ENCODE measurements around the gene DRICH1. TPM values are rescaled to one million over a fixed set of nuclear protein-coding genes. Genes with fewer than 3 reads are reported as not detected.
"Not testable (repeated sequence)": the region's sequence is repeated elsewhere in the genome, so short reads cannot be mapped to it uniquely, and the experiment has no call there.

The DRICH1 gene
- total RNA-seq, 1 experiment from 2014 or later: not detected

GRCh38 chr22:23622634-23623033, 9.5 kb downstream of the DRICH1 start:
- Histone ChIP-seq H3K27ac (ENCODE audit: low read length) (no peak overlapping the region), H3K27me3 (ENCODE audit: control insufficient read depth, insufficient read depth, low read length) (no peaks in the 10 kb centered on the region), H3K9me3 (ENCODE audit: control insufficient read depth, insufficient read depth, low read depth, low read length) (no peaks in the 10 kb centered on the region), H3K4me1 (ENCODE audit: control insufficient read depth, insufficient read depth, low read length) (no peaks in the 10 kb centered on the region), H3K36me3 (ENCODE audit: control insufficient read depth, insufficient read depth, low read length) (no peaks in the 10 kb centered on the region), H3K4me3 (ENCODE audit: low read depth in 2 of 2, low read length in 2 of 2) (no peak overlapping the region)
- intact Hi-C loops (cut with micrococcal nuclease; ENCODE audit: unreplicated experiment) (loop anchor here (10.0 kb wide), 1 partner anchor 222 kb away; no protein-coding TSS in a partner anchor), in situ Hi-C loops (cut with HindIII; ENCODE audit: low pct_unique_long_range_greater_than_20kb, low sequenced_read_pairs) (no loop called here)
- ChIA-PET CTCF (no interaction called here), POLR2A (no interaction called here)
- DNase-seq (ENCODE audit: low read depth, low spot score): no peak
- TF ChIP-seq SIN3A (IDR thresholded peaks at IDR 0.05; ENCODE audit: borderline replicate concordance, insufficient read depth, low read depth, low read length) (no peak), TCF7L2 (IDR thresholded peaks at IDR 0.05; ENCODE audit: low read depth, low read length) (no peak), POLR2AphosphoS5 (IDR thresholded peaks at IDR 0.05; ENCODE audit: low read depth, low read length) (no peak)
- TF ChIP-seq, protein P1, sequence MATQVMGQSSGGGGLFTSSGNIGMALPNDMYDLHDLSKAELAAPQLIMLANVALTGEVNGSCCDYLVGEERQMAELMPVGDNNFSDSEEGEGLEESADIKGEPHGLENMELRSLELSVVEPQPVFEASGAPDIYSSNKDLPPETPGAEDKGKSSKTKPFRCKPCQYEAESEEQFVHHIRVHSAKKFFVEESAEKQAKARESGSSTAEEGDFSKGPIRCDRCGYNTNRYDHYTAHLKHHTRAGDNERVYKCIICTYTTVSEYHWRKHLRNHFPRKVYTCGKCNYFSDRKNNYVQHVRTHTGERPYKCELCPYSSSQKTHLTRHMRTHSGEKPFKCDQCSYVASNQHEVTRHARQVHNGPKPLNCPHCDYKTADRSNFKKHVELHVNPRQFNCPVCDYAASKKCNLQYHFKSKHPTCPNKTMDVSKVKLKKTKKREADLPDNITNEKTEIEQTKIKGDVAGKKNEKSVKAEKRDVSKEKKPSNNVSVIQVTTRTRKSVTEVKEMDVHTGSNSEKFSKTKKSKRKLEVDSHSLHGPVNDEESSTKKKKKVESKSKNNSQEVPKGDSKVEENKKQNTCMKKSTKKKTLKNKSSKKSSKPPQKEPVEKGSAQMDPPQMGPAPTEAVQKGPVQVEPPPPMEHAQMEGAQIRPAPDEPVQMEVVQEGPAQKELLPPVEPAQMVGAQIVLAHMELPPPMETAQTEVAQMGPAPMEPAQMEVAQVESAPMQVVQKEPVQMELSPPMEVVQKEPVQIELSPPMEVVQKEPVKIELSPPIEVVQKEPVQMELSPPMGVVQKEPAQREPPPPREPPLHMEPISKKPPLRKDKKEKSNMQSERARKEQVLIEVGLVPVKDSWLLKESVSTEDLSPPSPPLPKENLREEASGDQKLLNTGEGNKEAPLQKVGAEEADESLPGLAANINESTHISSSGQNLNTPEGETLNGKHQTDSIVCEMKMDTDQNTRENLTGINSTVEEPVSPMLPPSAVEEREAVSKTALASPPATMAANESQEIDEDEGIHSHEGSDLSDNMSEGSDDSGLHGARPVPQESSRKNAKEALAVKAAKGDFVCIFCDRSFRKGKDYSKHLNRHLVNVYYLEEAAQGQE (IDR thresholded peaks at IDR 0.05; ENCODE audit: insufficient read depth in 1 of 2, low read depth in 2 of 2, low read length in 1 of 2): no peak
- TF ChIP-seq, protein P2, sequence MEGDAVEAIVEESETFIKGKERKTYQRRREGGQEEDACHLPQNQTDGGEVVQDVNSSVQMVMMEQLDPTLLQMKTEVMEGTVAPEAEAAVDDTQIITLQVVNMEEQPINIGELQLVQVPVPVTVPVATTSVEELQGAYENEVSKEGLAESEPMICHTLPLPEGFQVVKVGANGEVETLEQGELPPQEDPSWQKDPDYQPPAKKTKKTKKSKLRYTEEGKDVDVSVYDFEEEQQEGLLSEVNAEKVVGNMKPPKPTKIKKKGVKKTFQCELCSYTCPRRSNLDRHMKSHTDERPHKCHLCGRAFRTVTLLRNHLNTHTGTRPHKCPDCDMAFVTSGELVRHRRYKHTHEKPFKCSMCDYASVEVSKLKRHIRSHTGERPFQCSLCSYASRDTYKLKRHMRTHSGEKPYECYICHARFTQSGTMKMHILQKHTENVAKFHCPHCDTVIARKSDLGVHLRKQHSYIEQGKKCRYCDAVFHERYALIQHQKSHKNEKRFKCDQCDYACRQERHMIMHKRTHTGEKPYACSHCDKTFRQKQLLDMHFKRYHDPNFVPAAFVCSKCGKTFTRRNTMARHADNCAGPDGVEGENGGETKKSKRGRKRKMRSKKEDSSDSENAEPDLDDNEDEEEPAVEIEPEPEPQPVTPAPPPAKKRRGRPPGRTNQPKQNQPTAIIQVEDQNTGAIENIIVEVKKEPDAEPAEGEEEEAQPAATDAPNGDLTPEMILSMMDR (IDR thresholded peaks at IDR 0.05): no peak
- ATAC-seq: no peak
- no TSS peak for BruUV-seq (replicated peaks)

GRCh38 chr22:23621916-23622315, 10.2 kb downstream of the DRICH1 start:
- CTCF ChIA-PET: interaction anchor here (0.6 kb wide), 1 partner anchor 147 kb away, joined by 5 read pairs; no protein-coding TSS in a partner anchor
- ATAC-seq: not testable (repeated sequence)

DNA sequence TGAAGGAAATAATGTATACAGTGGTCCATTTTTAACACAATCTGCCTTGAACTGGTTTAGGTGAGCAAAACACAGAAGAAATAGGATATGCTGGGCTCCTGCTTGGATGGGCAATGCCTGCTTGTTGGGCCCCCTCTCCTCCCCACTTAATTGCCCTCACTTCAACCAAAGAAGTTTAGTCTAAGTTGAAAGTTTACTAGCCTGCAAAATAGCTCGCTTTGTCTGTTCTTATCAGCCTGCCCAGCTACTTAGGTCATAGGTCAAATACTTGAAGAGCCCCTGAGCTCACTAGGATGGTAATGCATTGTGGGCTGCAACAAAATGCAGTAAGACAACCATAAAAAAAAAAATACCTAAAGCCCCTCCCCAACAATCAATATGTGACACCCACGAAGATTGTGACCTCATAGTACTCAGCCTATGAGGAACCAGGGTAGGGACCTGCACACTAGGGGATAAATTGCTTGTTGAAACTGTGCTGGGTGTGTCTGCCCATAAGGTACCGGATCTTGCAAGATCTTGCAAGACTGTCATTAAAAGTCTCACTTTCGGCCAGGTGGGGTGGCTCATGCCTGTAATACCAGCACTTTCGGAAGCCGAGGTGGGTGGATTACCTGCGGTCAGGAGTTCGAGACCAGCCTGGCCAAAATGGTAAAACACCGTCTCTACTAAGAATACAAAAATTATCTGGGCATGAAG, 10.9 kb downstream of the DRICH1 start:
- no peaks in the 10 kb centered on the region for H3K9me3 ChIP-seq (ENCODE audit: control insufficient read depth, insufficient read depth, low read depth, low read length)
- H3K27me3 ChIP-seq (ENCODE audit: control insufficient read depth, insufficient read depth, low read length): no peaks in the 10 kb centered on the region
- TF ChIP-seq TCF7L2 (IDR thresholded peaks at IDR 0.05; ENCODE audit: low read depth, low read length) (no peak), POLR2AphosphoS5 (IDR thresholded peaks at IDR 0.05; ENCODE audit: low read depth, low read length) (no peak), SIN3A (IDR thresholded peaks at IDR 0.05; ENCODE audit: borderline replicate concordance, insufficient read depth, low read depth, low read length) (no peak)
- TF ChIP-seq, protein P1 (IDR thresholded peaks at IDR 0.05; ENCODE audit: insufficient read depth in 1 of 2, low read depth in 2 of 2, low read length in 1 of 2): no peak
- TF ChIP-seq, protein P2 (IDR thresholded peaks at IDR 0.05): no peak
- intact Hi-C loops (cut with micrococcal nuclease; ENCODE audit: unreplicated experiment) (loop anchor here (10.0 kb wide), 1 partner anchor 224 kb away; no protein-coding TSS in a partner anchor), in situ Hi-C loops (cut with HindIII; ENCODE audit: low pct_unique_long_range_greater_than_20kb, low sequenced_read_pairs) (no loop called here)
- ATAC-seq: no peak
- H3K4me3 ChIP-seq (ENCODE audit: low read depth in 2 of 2, low read length in 2 of 2): no peak overlapping the region
- BruUV-seq (replicated peaks): no TSS peak
- CTCF ChIA-PET: no interaction called here
- H3K4me1 ChIP-seq (ENCODE audit: control insufficient read depth, insufficient read depth, low read length): no peaks in the 10 kb centered on the region
- POLR2A ChIA-PET: no interaction called here
- no peak overlapping the region for H3K27ac ChIP-seq (ENCODE audit: low read length)
- DNase-seq (ENCODE audit: low read depth, low spot score): no peak
- H3K36me3 ChIP-seq (ENCODE audit: control insufficient read depth, insufficient read depth, low read length): no peaks in the 10 kb centered on the region

More at GRCh38 chr22:23621916-23622315, 10.2 kb downstream of the DRICH1 start:
- H3K4me3 ChIP-seq (ENCODE audit: low read depth in 2 of 2, low read length in 2 of 2); H3K27me3 ChIP-seq (ENCODE audit: control insufficient read depth, insufficient read depth, low read length); in situ Hi-C loops (cut with HindIII; ENCODE audit: low pct_unique_long_range_greater_than_20kb, low sequenced_read_pairs); H3K27ac ChIP-seq (ENCODE audit: low read length); DNase-seq (ENCODE audit: low read depth, low spot score); BruUV-seq (replicated peaks); H3K9me3 ChIP-seq (ENCODE audit: control insufficient read depth, insufficient read depth, low read depth, low read length); H3K4me1 ChIP-seq (ENCODE audit: control insufficient read depth, insufficient read depth, low read length); H3K36me3 ChIP-seq (ENCODE audit: control insufficient read depth, insufficient read depth, low read length): not testable (repeated sequence)
- POLR2A ChIA-PET: interaction anchor here (0.7 kb wide), 1 partner anchor 130 kb away, joined by 3 read pairs; no protein-coding TSS in a partner anchor
- intact Hi-C loops (cut with micrococcal nuclease; ENCODE audit: unreplicated experiment): loop anchor here (10.0 kb wide), 1 partner anchor 223 kb away; no protein-coding TSS in a partner anchor
